ENCODE results near the gene MACROD2.
A peak's percentile ranks its signal among the peaks of the same experiment; 100 is the strongest.
"Not testable (repeated sequence)": the region's sequence is repeated elsewhere in the genome, so short reads cannot be mapped to it uniquely, and the experiment has no call there.

Gene MACROD2

DNA sequence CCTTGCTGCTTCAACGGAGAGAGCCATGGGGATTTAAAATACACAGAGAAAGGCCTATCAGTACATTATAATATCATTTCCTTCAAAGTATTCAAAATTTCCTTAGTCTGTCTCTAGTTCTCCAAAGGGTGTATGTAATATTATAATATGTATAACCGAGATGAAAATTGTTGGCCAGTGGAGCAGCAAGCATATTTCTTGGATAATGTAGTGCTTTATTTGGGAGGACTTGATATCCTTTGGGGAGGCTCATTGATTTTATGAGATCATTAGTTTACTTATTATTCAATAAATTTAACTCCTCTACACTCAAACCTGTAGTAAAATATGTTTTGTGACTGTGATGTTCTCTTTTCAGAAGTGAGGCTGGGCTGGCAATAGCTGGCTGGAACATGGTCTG lies 1145.0 kb downstream of the MACROD2 start:
- Histone ChIP-seq H3K36me3 (no peaks in the 10 kb centered on the region), H4K20me1 (no peaks in the 10 kb centered on the region), H3K9me3 (no peaks in the 10 kb centered on the region), H3K4me3 (no peak overlapping the region), H3K9ac (no peak overlapping the region), H3K27me3 (no peaks in the 10 kb centered on the region), H3K4me1 (0 out of 2 replicates have a peak, but pooled peaks cover 4% of the 10 kb centered on the region), H3K27ac (no peak overlapping the region), H3K4me2 (no peak overlapping the region)
- no peak for TF ChIP-seq Cebpa-rat (IDR thresholded peaks at IDR 0.05)

- not testable (repeated sequence) for H3K36me3 ChIP-seq
These were observed 1145.6 kb downstream of the MACROD2 start for GRCh38 chr20:15140940-15141339.

DNA sequence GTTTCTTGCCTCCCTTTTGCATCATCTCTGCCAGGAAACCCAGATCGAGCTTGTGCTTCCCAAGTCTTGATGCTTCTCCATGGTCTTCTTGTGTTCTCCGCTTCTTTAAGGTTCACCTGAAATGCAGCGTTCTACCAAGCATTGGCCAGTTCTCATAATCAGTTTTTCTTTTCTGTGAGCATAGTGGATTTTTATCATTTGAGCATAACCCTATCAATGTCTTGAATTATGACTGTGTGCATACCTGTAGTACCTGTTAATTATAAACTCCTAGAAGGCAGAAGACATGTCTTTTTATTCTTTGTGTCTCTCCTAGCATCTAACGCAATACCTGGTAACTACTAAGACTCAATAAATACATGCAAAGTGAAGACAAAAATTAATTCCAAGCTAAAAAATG lies 1146.5 kb downstream of the MACROD2 start:
- H4K20me1 ChIP-seq, result no peaks in the 10 kb centered on the region
- H3K4me1 ChIP-seq, result 0 out of 2 replicates have a peak, but pooled peaks cover 4% of the 10 kb centered on the region
- H3K9ac ChIP-seq, result no peak overlapping the region
- no peak overlapping the region for H3K4me2 ChIP-seq
- H3K36me3 ChIP-seq, result no peaks in the 10 kb centered on the region
- no peak overlapping the region for H3K27ac ChIP-seq
- no peaks in the 10 kb centered on the region for H3K9me3 ChIP-seq
- TF ChIP-seq Cebpa-rat (IDR thresholded peaks at IDR 0.05), result no peak
- no peaks in the 10 kb centered on the region for H3K27me3 ChIP-seq
- H3K4me3 ChIP-seq, result no peak overlapping the region

More at GRCh38 chr20:15140940-15141339, 1145.6 kb downstream of the MACROD2 start:
- H3K27me3 ChIP-seq, H3K4me2 ChIP-seq, H4K20me1 ChIP-seq, H3K27ac ChIP-seq, H3K4me1 ChIP-seq, H3K9me3 ChIP-seq, H3K4me3 ChIP-seq, H3K9ac ChIP-seq: not testable (repeated sequence)

DNA sequence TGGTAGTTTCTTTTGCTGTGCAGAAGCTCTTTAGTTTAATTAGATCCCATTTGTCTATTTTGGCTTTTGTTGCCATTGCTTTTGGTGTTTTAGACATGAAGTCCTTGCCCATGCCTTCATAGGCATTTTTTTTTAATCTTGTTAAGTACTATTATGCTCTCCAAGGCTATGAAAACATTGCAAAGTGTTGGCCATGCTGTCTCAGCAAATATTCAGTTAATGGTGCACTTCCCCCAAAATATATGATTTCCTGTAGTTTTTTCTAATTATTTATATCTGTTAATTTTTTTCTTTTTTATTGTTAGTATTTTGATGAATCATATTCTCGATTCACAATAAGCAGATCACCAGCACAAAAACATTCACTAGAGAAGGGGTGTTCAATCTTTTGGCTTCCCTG lies 1148.2 kb downstream of the MACROD2 start:
- no peak overlapping the region for H3K27ac ChIP-seq
- TF ChIP-seq Cebpa-rat (IDR thresholded peaks at IDR 0.05), result no peak

DNA sequence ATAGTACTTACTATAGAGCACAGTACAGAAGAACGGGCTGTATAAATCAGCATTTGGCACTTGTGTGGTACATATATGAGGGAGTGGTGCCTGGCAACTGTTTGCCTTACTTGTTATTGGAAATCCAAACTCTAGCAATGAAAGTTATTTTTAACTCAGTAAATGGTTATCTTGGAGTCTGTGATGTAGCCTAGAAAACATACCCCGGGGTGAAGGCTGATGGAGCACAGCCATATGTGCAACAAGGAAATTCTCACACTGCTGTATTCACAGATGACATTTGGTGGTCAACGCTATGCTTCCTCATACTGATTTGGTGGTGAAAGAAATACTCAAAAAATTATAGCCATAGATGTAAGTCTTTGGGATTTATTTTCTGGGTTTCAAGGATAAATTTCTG lies 1149.6 kb downstream of the MACROD2 start:
- Histone ChIP-seq H3K4me2 (no peak overlapping the region), H3K27me3 (no peaks in the 10 kb centered on the region), H3K4me3 (no peak overlapping the region), H3K36me3 (no peaks in the 10 kb centered on the region), H4K20me1 (no peaks in the 10 kb centered on the region), H3K9ac (no peak overlapping the region), H3K4me1 (0 out of 2 replicates have a peak, but pooled peaks cover 4% of the 10 kb centered on the region), H3K9me3 (no peaks in the 10 kb centered on the region), H3K27ac (no peak overlapping the region)
- no peak for TF ChIP-seq Cebpa-rat (IDR thresholded peaks at IDR 0.05)

More for the DNA sequence above, 1148.2 kb downstream of the MACROD2 start:
- no peaks in the 10 kb centered on the region for H4K20me1 ChIP-seq
- no peak overlapping the region for H3K4me3 ChIP-seq
- no peaks in the 10 kb centered on the region for H3K27me3 ChIP-seq
- H3K4me2 ChIP-seq, result no peak overlapping the region
- H3K9me3 ChIP-seq, result no peaks in the 10 kb centered on the region
- H3K4me1 ChIP-seq, result 0 out of 2 replicates have a peak, but pooled peaks cover 4% of the 10 kb centered on the region
- H3K36me3 ChIP-seq, result no peaks in the 10 kb centered on the region
- no peak overlapping the region for H3K9ac ChIP-seq

DNA sequence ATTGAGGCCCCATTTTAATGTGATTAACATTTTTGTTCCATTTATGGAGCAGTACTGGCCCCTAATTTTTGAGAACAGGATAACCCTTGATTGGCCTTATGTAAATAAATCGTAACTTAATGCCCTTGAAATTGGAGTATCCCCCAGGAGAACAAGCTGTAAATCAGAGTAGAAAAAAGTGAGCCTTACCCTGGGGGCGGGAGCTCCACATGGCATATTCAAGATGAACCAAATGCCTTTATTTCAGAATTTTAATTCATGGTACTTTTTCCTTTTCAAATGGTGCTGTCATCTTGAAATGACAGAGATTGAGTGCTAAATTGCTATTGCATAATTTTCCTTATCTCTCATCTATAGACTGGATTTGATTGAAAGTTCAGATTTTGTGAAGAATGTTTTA lies 1151.6 kb downstream of the MACROD2 start:
- Histone ChIP-seq H3K27ac (no peak overlapping the region), H3K4me2 (no peak overlapping the region), H3K4me1 (no peaks in the 10 kb centered on the region), H3K4me3 (no peak overlapping the region), H3K9me3 (no peaks in the 10 kb centered on the region), H3K9ac (no peak overlapping the region), H3K36me3 (no peaks in the 10 kb centered on the region), H3K27me3 (no peaks in the 10 kb centered on the region), H4K20me1 (no peaks in the 10 kb centered on the region)
- no peak; the same call in 1 of the 2 replicates for TF ChIP-seq Cebpa-rat (IDR thresholded peaks at IDR 0.05)

DNA sequence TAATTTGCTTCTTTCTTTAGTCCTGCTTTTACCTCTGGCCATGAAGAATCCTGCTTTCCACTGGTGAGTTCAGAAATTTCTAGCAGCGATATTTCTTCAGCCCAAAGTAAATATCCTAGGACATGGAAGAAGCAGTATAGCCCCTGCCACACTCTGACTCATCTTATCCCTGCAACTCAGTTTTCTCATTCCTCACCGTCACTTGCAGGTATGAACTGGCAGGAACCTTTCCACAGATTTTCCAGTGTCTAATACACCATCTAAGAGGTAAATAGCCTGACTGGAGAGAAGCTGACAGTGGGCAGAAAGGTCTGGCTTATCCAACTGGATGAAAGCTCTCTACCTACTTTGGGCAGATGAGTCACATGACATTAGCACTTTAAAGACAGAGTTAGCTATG lies 1158.8 kb downstream of the MACROD2 start:
- H3K27me3 ChIP-seq, result no peaks in the 10 kb centered on the region
- H4K20me1 ChIP-seq, result no peaks in the 10 kb centered on the region
- H3K4me3 ChIP-seq, result no peak overlapping the region
- no peak for TF ChIP-seq Cebpa-rat (IDR thresholded peaks at IDR 0.05)
- H3K9ac ChIP-seq, result no peak overlapping the region
- H3K27ac ChIP-seq, result no peak overlapping the region
- H3K36me3 ChIP-seq, result no peaks in the 10 kb centered on the region
- H3K4me1 ChIP-seq, result no peaks in the 10 kb centered on the region
- peaks cover 5% of the 10 kb centered on the region for H3K9me3 ChIP-seq
- H3K4me2 ChIP-seq, result no peak overlapping the region

GRCh38 chr20:15155848-15156401 lies 1160.6 kb downstream of the MACROD2 start:
- Histone ChIP-seq H3K4me1 (no peaks in the 10 kb centered on the region), H4K20me1 (no peaks in the 10 kb centered on the region), H3K9me3 (peaks cover 5% of the 10 kb centered on the region), H3K27me3 (no peaks in the 10 kb centered on the region), H3K36me3 (no peaks in the 10 kb centered on the region), H3K27ac (no peak overlapping the region), H3K4me2 (no peak overlapping the region), H3K4me3 (no peak overlapping the region), H3K9ac (no peak overlapping the region)
- no peak for TF ChIP-seq Cebpa-rat (IDR thresholded peaks at IDR 0.05)

- no peaks in the 10 kb centered on the region for H3K27me3 ChIP-seq
- H3K9ac ChIP-seq, result no peak overlapping the region
- H3K4me3 ChIP-seq, result no peak overlapping the region
- H3K9me3 ChIP-seq, result no peaks in the 10 kb centered on the region; the same call in 1 of the 2 replicates
- no peaks in the 10 kb centered on the region for H4K20me1 ChIP-seq
- H3K36me3 ChIP-seq, result no peaks in the 10 kb centered on the region
- no peak overlapping the region for H3K27ac ChIP-seq
- H3K4me1 ChIP-seq, result peaks cover 18% of the 10 kb centered on the region
- no peak overlapping the region for H3K4me2 ChIP-seq
- no peak for TF ChIP-seq Cebpa-rat (IDR thresholded peaks at IDR 0.05)
These were observed 1163.2 kb downstream of the MACROD2 start for GRCh38 chr20:15158533-15158932.

- peak overlapping the region; percentile 81 for H3K4me2 ChIP-seq
- H3K4me3 ChIP-seq, result peak overlapping the region; percentile 51
- 0 out of 2 replicates have a peak overlapping the region, but pooled peaks have one; percentile 2 for H3K9ac ChIP-seq
- H4K20me1 ChIP-seq, result no peaks in the 10 kb centered on the region
- H3K4me1 ChIP-seq, result peaks cover 18% of the 10 kb centered on the region
- peaks cover 12% of the 10 kb centered on the region for H3K9me3 ChIP-seq
- no peaks in the 10 kb centered on the region for H3K36me3 ChIP-seq
- peak overlapping the region; percentile 65 for H3K27ac ChIP-seq
- H3K27me3 ChIP-seq, result no peaks in the 10 kb centered on the region
- no peak for TF ChIP-seq Cebpa-rat (IDR thresholded peaks at IDR 0.05)
These were observed 1166.8 kb downstream of the MACROD2 start for GRCh38 chr20:15162079-15162647.

Measured in BLaER1 (cell line).